GM12878 (cell line): ENCODE measurements around the gene TYRP1. TPM values are rescaled to one million over a fixed set of nuclear protein-coding genes. Genes with fewer than 3 reads are reported as not detected.

ENCODE experiments used
- CREB1 ChIP-seq: IDR thresholded peaks from 2 replicates; pipeline ENCODE4 v1.6.1; 2012; ENCODE audit warnings: low read depth, mild to moderate bottlenecking, inconsistent platforms
- NFYA ChIP-seq: IDR thresholded peaks from 2 replicates; pipeline ENCODE4 v1.6.1; 2011; ENCODE audit warnings: low read depth, mild to moderate bottlenecking, low read length, improper control_type of control experiment, borderline replicate concordance
- REST ChIP-seq: IDR thresholded peaks from 2 replicates; pipeline ENCODE4 v1.6.1; 2012; ENCODE audit warnings: mild to moderate bottlenecking, low read depth, low read length
- polyA plus RNA-seq, 11 experiments: library from polyadenylated mRNA; depleted of rRNA in 4 of 11; unstranded in 6 of 11; stranded (reverse) in 5 of 11; fragments of >200 nt; fragmentation: Nextera tagmentation in 4 of 11; fragmentation: Illumina TruSeq in 1 of 11; extraction: Ambion mirVana in 4 of 11; extraction: Trizol in 1 of 11; gene quantifications; 1 replicate in 1 of 11; 2 replicates in 10 of 11; pipeline versions ENCODE4 v1.2.1 to v1.2.3, GENCODE V29; 2011 to 2016; ENCODE audit warnings: inconsistent platforms in 2 of 11, missing spikeins in 2 of 11, low read depth in 1 of 11
- total RNA-seq, 4 experiments: library from RNA; depleted of rRNA in 3 of 4; stranded (reverse); fragments of >200 nt in 3 of 4; fragmentation: Illumina TruSeq in 1 of 4; extraction: Trizol in 1 of 4; gene quantifications; 2 replicates each; pipeline versions ENCODE4 v1.2.1 to v1.2.3, GENCODE V29; 2013 to 2021
- TF ChIP-seq, protein P1 (sequence below): fragments of 450-650 bp; IDR thresholded peaks from 2 replicates; pipeline ENCODE4 v1.6.1; 2017; ENCODE audit warnings: mild to moderate bottlenecking, moderate library complexity

The TYRP1 gene
- total and polyA plus RNA-seq, 10 of the 15 experiments (the other 5 are each of a cell fraction or from before 2014, with no cell fraction given): 0.01 TPM; not detected in 9

- TF ChIP-seq, protein P1, sequence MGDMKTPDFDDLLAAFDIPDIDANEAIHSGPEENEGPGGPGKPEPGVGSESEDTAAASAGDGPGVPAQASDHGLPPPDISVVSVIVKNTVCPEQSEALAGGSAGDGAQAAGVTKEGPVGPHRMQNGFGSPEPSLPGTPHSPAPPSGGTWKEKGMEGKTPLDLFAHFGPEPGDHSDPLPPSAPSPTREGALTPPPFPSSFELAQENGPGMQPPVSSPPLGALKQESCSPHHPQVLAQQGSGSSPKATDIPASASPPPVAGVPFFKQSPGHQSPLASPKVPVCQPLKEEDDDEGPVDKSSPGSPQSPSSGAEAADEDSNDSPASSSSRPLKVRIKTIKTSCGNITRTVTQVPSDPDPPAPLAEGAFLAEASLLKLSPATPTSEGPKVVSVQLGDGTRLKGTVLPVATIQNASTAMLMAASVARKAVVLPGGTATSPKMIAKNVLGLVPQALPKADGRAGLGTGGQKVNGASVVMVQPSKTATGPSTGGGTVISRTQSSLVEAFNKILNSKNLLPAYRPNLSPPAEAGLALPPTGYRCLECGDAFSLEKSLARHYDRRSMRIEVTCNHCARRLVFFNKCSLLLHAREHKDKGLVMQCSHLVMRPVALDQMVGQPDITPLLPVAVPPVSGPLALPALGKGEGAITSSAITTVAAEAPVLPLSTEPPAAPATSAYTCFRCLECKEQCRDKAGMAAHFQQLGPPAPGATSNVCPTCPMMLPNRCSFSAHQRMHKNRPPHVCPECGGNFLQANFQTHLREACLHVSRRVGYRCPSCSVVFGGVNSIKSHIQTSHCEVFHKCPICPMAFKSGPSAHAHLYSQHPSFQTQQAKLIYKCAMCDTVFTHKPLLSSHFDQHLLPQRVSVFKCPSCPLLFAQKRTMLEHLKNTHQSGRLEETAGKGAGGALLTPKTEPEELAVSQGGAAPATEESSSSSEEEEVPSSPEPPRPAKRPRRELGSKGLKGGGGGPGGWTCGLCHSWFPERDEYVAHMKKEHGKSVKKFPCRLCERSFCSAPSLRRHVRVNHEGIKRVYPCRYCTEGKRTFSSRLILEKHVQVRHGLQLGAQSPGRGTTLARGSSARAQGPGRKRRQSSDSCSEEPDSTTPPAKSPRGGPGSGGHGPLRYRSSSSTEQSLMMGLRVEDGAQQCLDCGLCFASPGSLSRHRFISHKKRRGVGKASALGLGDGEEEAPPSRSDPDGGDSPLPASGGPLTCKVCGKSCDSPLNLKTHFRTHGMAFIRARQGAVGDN: no peak
- no peak for TF ChIP-seq CREB1
- no peak for TF ChIP-seq REST
- no peak for TF ChIP-seq NFYA
These were observed 44.7 kb downstream of the TYRP1 start (continued) for GRCh38 chr9:12737871-12738270.
